Sciatic nerve (tissue), 2 donors: Measurements from ENCODE around the gene SNX4. TPM values are rescaled to one million over a fixed set of nuclear protein-coding genes. Genes with fewer than 3 reads are reported as not detected.

Experiments
- ATAC-seq: fragments of 200-7000 bp; cut with Tn5 transposase; one replicate; pipeline ENCODE4 v1.9.1; 2020; ENCODE audit warnings: mild to moderate bottlenecking, moderate library complexity
- DNase-seq: peaks from one replicate; pipeline ENCODE4 v3.0.0-alpha.2; 2020; ENCODE audit warnings: low spot score
- intact Hi-C: fragments of 100-400 bp; cut with DNase I; formaldehyde crosslinking; loops from one replicate; pipeline ENCODE4 v1.14.2; 2022
- total RNA-seq: library from RNA; stranded (reverse); fragmentation: NEBNext Ultra II Directional; extraction: Animal tissue kit (Norgen Biotek cat#: 25700); gene quantifications from one replicate; pipeline ENCODE4 v1.2.1, GENCODE V29; 2021
- donor health status: DM: no; HTN: no; CAD: no.
- donor health status: DM: no; HTN: no; CAD: no.

Gene SNX4
- total RNA-seq, 1 donor from 2014 or later, result 36.8 TPM

GRCh38 chr3:125477701-125478100 lies 42.3 kb downstream of the SNX4 start:
- DNase-seq (no peak), ATAC-seq (no peak)
- intact Hi-C loops, result no loop called here

GRCh38 chr3:125470671-125471070 lies 49.3 kb downstream of the SNX4 start:
- intact Hi-C loops, result no loop called here
- ATAC-seq, result no peak

GRCh38 chr3:125462722-125463299 lies 57.2 kb downstream of the SNX4 start:
- intact Hi-C loops, result no loop called here
- no peak for ATAC-seq

More at GRCh38 chr3:125470671-125471070, 49.3 kb downstream of the SNX4 start:
- no peak for DNase-seq

GRCh38 chr3:125461896-125462295 lies 58.1 kb downstream of the SNX4 start:
- ATAC-seq, result no peak
- intact Hi-C loops, result no loop called here
- DNase-seq, result no peak

More at GRCh38 chr3:125462722-125463299, 57.2 kb downstream of the SNX4 start:
- DNase-seq, result no peak

GRCh38 chr3:125460233-125460632 lies 59.8 kb downstream of the SNX4 start:
- intact Hi-C loops, result no loop called here
- ATAC-seq (no peak), DNase-seq (no peak)

GRCh38 chr3:125443923-125444322 lies 76.1 kb downstream of the SNX4 start:
- ATAC-seq (no peak), DNase-seq (no peak)
- intact Hi-C loops, result loop anchor here (5.0 kb wide), 1 partner anchor 447 kb away; no protein-coding TSS in a partner anchor

- ATAC-seq, result no peak
- intact Hi-C loops, result loop anchor here (5.0 kb wide), 1 partner anchor 445 kb away; no protein-coding TSS in a partner anchor
- DNase-seq, result no peak
Measured at GRCh38 chr3:125442506-125442905, 77.5 kb downstream of the SNX4 start.

GRCh38 chr3:125440970-125441369 lies 79.0 kb downstream of the SNX4 start:
- ATAC-seq (no peak), DNase-seq (no peak)
- intact Hi-C loops, result loop anchor here (5.0 kb wide), 1 partner anchor 444 kb away; no protein-coding TSS in a partner anchor

- intact Hi-C loops, result loop anchor here (5.0 kb wide), 1 partner anchor 443 kb away; no protein-coding TSS in a partner anchor
- DNase-seq (no peak), ATAC-seq (no peak)
Measured at GRCh38 chr3:125440559-125440955, 79.4 kb downstream of the SNX4 start.

- ATAC-seq (peak; percentile 73), DNase-seq (peak; percentile 76)
- intact Hi-C loops, result no loop called here
Measured at GRCh38 chr3:125437631-125438435, 82.2 kb downstream of the SNX4 start.

GRCh38 chr3:125436921-125437320 lies 83.1 kb downstream of the SNX4 start:
- ATAC-seq (no peak), DNase-seq (no peak)
- intact Hi-C loops, result no loop called here

- ATAC-seq (no peak), DNase-seq (no peak)
- intact Hi-C loops, result no loop called here
Measured at GRCh38 chr3:125435231-125435630, 84.8 kb downstream of the SNX4 start.

GRCh38 chr3:125434582-125435011 lies 85.4 kb downstream of the SNX4 start:
- ATAC-seq, result no peak
- DNase-seq, result no peak
- intact Hi-C loops, result no loop called here

- DNase-seq (no peak), ATAC-seq (no peak)
- intact Hi-C loops, result no loop called here
Measured at GRCh38 chr3:125433611-125434041, 86.4 kb downstream of the SNX4 start.

- no peak for DNase-seq
Measured at GRCh38 chr3:125433091-125433534, 86.9 kb downstream of the SNX4 start.

GRCh38 chr3:125431912-125432790 lies 87.9 kb downstream of the SNX4 start:
- no peak for ATAC-seq
- no peak for DNase-seq
- intact Hi-C loops, result no loop called here

More at GRCh38 chr3:125433091-125433534, 86.9 kb downstream of the SNX4 start:
- intact Hi-C loops, result no loop called here
- ATAC-seq, result no peak

GRCh38 chr3:125431391-125431790 lies 88.6 kb downstream of the SNX4 start:
- ATAC-seq, result no peak
- DNase-seq, result no peak
- intact Hi-C loops, result no loop called here

GRCh38 chr3:125428216-125428830 lies 91.7 kb downstream of the SNX4 start:
- no peak for ATAC-seq
- intact Hi-C loops, result loop anchor here (5.0 kb wide), 1 partner anchor 446 kb away; no protein-coding TSS in a partner anchor

GRCh38 chr3:125418306-125418705 lies 101.7 kb downstream of the SNX4 start:
- intact Hi-C loops, result no loop called here
- DNase-seq, result no peak
- no peak for ATAC-seq

More at GRCh38 chr3:125428216-125428830, 91.7 kb downstream of the SNX4 start:
- DNase-seq, result no peak
